GM21786 (cell line): ENCODE measurements around the gene NIT1.

Experiments
- ATAC-seq: cut with Tn5 transposase; IDR thresholded peaks from one replicate; pipeline ENCODE4 v1.9.1; 2021; ENCODE audit not compliant: unreplicated experiment

The NIT1 gene

GRCh38 chr1:161083748-161084596 is 33.9 kb upstream of the NIT1 start:
- ATAC-seq, result no peak

GRCh38 chr1:161084597-161084988 is 33.3 kb upstream of the NIT1 start:
- no peak for ATAC-seq

GRCh38 chr1:161085165-161085564 is 32.7 kb upstream of the NIT1 start:
- no peak for ATAC-seq

- no peak for ATAC-seq
Observed at GRCh38 chr1:161086457-161086856, 31.4 kb upstream of the NIT1 start.

- ATAC-seq, result no peak
Observed at GRCh38 chr1:161088587-161089110, 29.3 kb upstream of the NIT1 start.

- no peak for ATAC-seq
Observed at GRCh38 chr1:161089251-161089924, 28.5 kb upstream of the NIT1 start, which contains the start of gene NECTIN4. NECTIN4 (minus strand) TSS chr1:161089558; CDS start chr1:161089296, 262 bp downstream.

- no peak for ATAC-seq
Observed at GRCh38 chr1:161089938-161090337, 28.0 kb upstream of the NIT1 start.

- no peak for ATAC-seq
Observed at GRCh38 chr1:161090617-161091016, 27.3 kb upstream of the NIT1 start.

- no peak for ATAC-seq
Observed at GRCh38 chr1:161091093-161091492, 26.8 kb upstream of the NIT1 start.

- no peak for ATAC-seq
Observed at GRCh38 chr1:161091796-161092507, 26.0 kb upstream of the NIT1 start.

- no peak for ATAC-seq
Observed at GRCh38 chr1:161092621-161093028, 25.3 kb upstream of the NIT1 start.

- no peak for ATAC-seq
Observed at GRCh38 chr1:161094481-161094880, 23.4 kb upstream of the NIT1 start.

GRCh38 chr1:161095230-161095629 is 22.7 kb upstream of the NIT1 start:
- no peak for ATAC-seq

- ATAC-seq, result peak; percentile 44
Observed at GRCh38 chr1:161096015-161096414, 21.9 kb upstream of the NIT1 start.

GRCh38 chr1:161096530-161096929 is 21.4 kb upstream of the NIT1 start:
- no peak for ATAC-seq

GRCh38 chr1:161098210-161099068 is 19.5 kb upstream of the NIT1 start, which contains the start of gene KLHDC9:
KLHDC9 (plus strand) TSS chr1:161098361; CDS start chr1:161098536, 175 bp downstream.
- ATAC-seq, result peak; percentile 70

GRCh38 chr1:161099090-161099802 is 18.7 kb upstream of the NIT1 start:
- ATAC-seq, result no peak

GRCh38 chr1:161100556-161100955 is 17.3 kb upstream of the NIT1 start:
- no peak for ATAC-seq

- no peak for ATAC-seq
Observed at GRCh38 chr1:161106431-161106830, 11.5 kb upstream of the NIT1 start.

- ATAC-seq, result no peak
Observed at GRCh38 chr1:161111117-161111516, 6.8 kb upstream of the NIT1 start.
